NOMO-1 (cell line): ENCODE data around the gene WDFY4.

Source experiments
- DNase-seq, 2 experiments: peaks; one replicate each; lab custom pipeline; 2025; ENCODE audit not compliant: unreplicated experiment in 2 of 2; lab: John Stamatoyannopoulos, UW

Gene WDFY4

DNA sequence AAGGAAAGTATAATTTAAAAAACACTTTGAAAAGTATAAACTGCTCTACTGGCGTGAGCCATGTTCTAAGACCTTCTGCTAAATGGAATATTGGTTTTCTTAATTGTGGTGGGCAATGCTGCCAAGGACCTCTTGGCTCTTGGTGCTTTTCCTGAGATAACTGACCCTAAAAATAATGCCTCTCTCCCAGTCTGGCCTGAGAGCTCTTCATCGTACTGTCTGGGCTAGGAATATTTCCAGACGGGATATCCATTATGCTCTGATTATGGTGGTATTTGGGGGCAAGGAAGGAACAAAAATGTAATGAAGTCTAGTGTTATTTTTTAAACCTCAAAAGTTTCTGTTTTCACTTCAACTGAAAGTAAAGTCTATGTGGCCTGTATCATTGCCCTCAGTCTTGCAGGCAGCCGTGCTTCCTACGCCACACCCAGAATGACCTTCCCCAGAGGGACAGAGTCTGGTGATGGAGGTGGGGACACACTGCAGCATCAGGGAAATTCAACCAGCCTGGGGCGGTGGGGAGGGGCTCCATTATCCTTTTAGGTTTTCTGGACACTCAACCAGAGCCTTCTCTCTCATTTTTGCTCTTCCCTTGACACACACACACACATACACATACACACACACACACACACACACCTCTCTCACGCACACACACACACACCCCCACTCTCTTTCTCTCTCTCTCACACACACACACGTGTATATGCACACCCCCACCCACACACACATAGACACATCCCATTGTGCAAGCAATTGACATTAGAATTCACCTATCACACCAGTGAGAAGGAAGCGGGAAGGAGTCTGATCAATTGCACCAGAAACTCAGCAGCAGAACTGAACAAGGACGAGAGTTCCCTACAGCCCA, 155.4 kb downstream of the WDFY4 start:
- DNase-seq, result no peak

DNA sequence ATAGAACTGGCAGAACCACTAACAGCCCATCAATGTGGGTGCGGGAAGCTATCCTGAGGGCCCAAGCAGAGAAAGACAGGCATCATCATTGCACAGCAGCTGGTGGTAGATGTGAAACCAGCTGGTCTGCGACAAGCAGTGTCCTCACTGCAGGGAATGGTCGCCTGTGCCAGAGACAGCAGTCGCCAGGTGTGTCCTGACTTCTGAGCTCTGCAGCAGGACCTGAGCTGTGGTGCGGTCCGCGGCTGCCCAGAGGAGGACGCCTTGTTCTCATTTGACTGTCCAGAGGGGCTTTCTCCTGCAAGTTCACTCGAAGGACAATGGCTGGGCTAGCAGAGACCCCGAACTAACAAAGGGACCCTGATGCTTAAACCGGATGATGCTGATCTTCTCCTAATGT, 157.6 kb downstream of the WDFY4 start:
- no peak for DNase-seq

DNA sequence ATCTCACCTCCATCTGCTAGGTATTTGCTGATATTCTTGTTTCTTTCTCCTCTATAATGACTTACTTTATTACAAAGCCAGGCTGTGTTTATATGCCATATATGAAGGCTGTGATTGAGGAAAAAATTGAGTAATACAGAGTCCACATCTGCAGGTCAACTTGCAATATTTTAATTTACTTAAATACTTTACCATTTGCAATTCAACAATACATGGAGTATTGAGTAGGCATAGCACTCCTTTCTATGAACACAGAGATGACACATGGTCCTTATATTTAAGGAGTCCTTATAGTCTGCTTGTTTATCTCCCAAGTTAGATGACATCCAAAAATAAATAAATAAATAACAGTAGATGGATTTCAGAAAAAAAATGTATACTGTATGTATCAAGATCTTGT, 158.5 kb downstream of the WDFY4 start:
- no peak for DNase-seq

DNA sequence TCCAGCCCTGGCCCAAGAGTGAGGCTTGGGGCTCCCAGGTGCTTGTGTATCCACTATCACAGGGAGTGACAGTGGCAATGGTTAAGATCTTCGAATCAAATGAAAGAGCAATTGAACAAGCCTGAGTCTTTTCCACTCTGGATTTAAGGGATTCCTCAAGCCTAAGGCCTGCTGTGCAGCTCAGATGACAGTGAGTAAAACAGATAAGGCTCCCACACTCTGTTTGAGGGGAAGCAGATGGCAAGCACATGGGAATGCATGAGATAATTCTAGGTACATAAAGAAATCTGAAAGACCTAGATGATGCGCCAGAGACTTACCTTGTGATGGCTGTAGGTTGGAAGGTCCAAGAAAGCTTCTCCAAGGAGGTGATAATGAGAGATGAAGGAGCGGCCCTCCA, 159.9 kb downstream of the WDFY4 start:
- DNase-seq, result no peak

DNA sequence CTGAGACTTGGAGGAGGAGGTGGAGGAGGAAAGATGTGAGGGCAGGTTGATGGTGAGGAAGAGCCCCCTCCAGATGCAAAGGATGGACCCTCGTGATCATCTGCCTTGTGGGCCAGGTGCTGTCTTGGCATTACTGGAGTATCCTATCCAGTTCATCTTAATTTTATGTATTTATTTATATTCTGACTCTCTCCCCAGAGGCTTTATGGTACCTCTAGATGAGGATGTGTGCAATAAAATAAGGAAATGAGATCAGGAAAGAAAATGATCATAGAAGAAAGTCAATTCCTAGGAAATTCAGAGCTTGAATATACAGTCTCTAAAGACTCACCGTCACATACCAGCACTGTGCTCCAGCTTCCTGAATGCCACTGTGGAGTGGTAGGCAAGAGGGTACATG, 160.8 kb downstream of the WDFY4 start:
- no peak for DNase-seq

DNA sequence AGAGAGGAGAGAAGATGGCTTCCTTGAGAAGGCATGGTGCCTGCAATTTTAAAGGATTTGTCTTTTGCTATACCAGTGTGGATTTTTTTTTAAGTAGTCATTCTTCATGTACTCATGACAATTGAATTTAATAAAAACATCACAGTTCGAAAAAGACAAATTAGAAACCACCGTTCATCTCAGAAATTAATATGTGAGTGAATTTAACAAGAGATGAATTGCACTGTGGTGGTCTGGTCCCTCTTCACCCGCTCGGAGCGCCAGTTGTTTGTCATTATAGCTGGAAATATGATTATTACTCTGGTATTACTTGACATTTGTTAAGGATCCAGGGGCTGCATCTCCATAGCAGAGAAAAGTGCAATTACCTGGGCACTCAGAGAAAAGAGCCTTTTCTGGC, 163.0 kb downstream of the WDFY4 start:
- no peak for DNase-seq

DNA sequence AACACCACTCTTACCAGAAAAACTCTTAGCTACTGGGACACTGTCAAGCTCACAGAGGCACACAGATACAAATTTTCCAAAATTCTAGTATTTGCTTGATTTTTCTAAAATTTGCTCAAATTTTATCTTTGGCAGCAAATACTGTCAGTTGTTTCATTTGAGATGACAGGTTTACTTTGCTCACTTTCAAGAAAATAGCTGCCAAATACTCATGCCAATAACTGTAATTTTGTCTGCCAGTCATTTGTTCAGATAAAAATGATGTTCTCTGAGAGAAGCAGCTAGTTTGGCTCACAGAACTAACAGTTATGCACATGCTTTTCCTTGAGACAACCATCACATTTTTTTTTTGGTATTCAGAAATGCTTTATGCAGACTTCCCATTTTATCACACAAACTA, 172.2 kb downstream of the WDFY4 start:
- no peak for DNase-seq

DNA sequence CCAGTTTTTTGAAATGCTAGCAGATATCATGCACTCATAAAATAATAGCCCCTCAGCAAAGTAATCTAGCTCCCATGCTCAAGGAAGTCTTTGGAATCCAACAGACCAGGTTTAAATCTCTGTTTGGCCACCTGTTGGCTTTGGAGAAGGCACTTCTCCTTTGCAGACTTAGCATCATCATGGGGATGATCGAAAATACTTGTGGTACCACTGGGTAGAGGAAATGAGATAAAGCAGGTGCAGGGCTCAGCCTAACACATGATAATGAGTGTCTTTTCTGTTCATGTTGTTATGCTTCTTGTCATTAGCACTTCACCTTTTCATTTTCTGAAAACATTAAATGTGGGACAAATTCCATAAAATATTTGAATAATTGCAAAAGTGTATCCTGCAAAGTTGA, 187.6 kb downstream of the WDFY4 start:
- no peak for DNase-seq

DNA sequence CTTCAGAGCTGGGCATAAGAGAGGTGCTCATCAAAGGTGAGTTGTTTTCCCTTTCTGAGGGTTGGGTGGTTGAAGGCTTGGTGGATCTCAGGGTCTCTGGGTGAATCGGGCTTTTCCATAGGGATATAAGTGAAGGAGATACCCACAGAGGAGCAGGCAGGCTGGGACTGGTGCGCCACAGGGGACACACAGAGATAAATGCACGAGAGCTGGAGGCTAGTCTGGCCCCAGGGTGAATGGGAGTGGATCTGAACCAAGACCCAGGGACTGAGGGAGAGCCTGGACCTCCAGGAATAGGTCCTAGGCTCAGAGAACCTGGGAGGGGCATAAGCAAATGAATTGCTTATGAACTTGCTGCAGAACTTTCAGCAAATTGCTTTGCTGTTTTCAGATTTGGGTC, 193.4 kb downstream of the WDFY4 start:
- no peak for DNase-seq

DNA sequence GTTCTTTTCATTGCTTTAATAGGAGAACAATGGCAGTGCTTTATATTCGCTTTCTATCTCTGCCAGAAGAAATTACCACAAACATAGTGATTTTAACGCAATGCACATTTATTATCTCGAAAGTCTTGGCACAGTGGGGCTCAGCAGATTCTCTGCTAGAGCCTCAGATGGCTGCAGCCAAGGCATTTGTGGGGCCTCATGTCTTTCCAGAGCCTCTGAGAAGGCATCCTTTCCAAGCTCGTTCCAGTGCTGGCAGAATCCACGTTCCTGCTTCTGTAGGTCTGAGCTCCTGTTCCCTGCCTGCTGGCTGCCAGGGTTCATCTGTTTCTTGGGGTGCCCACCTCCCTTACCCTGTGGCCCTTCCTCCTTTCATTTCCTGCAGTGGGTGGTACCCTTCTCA, 194.8 kb downstream of the WDFY4 start:
- DNase-seq, result no peak

DNA sequence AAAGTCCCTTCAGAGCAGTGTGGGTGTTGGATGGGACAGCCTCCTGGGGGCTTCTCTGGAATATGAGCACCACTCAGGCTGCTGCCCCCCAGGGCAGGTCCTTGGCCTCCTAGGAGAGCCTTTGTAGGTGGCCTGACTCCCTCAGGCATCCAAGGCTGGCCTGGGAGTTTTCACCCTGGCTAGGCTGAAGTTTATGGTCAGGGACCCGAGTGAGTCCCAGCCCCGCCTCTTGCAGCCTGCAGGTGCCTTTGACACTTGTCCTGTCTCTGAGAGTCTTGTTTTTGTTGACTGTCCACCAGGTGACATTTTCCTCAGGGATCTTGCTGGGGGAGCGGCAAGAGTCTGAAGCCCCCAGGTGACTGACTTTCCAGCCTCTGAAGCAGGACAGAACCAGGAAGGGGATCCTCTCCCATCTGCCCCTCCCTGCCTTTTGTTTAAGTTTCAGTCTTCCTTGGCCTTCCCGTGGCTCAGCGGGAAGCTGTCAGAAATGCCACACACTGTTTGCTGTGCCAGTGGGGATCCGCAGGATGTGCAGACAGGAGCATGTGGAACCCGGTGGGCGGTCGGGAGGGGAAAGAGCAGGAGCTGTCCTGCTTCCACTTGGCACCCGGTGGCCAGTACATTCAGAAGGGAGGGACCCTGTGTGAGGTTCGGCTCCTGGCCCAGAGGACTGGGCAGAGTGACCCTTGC, 195.5 kb downstream of the WDFY4 start:
- DNase-seq, result no peak

DNA sequence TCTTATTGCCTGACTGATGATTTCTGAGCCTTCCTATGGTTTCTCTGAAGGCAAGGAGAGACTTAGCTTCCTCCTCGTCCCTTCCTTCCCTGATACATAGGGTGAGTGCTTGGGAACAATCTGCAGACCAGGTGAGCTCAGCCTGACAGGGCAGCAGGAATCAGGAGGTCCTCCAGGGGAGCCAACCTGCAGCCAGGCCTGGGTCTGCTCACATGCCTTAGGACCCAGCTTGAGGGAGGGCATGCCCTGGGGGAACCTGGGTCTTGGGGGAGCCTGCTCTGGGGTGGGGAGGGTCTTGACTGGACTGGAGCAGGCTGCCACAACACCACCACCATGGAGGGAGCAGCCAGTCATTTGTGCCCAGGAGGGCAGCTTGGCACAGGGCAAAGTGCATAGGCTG, 197.3 kb downstream of the WDFY4 start:
- DNase-seq, result no peak

DNA sequence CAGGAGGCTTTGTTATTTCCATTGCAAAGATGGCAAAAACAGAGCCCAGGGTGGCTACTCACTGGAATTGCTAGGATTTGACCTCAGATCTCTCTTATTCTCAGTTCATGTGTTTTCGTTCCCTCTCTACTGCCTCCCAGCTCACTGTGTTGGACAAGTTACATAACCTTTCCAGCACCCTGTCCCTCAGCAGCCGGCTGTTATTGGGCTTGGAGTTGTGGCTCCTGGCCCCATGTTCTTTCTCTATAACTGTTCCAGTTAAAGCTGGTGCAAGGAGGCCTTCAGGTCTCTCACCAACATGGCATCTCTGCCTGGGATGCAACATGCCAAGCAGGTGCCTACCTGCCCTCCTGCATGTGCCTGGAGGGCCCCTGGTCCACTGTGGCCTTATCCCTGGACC, 198.2 kb downstream of the WDFY4 start:
- DNase-seq, result no peak

DNA sequence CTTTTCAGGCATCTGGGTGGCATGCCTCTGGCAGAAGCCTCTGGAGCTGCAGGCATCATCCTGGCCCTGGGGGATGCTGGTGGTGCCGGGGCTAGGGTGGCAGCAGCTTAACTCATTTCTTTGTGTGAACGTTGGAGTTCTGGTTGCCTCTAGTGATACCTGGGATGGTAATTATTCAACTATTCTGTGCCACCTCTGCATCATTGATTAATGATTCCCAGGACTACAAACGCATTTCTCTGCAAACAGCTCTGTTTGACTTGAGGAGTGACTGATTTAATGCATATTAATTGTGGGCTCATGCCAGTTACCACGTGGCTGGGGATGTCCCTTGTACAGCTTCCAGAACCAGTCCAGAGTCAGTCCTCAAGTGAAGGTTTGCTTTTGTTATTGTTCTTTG, 199.0 kb downstream of the WDFY4 start:
- no peak for DNase-seq

DNA sequence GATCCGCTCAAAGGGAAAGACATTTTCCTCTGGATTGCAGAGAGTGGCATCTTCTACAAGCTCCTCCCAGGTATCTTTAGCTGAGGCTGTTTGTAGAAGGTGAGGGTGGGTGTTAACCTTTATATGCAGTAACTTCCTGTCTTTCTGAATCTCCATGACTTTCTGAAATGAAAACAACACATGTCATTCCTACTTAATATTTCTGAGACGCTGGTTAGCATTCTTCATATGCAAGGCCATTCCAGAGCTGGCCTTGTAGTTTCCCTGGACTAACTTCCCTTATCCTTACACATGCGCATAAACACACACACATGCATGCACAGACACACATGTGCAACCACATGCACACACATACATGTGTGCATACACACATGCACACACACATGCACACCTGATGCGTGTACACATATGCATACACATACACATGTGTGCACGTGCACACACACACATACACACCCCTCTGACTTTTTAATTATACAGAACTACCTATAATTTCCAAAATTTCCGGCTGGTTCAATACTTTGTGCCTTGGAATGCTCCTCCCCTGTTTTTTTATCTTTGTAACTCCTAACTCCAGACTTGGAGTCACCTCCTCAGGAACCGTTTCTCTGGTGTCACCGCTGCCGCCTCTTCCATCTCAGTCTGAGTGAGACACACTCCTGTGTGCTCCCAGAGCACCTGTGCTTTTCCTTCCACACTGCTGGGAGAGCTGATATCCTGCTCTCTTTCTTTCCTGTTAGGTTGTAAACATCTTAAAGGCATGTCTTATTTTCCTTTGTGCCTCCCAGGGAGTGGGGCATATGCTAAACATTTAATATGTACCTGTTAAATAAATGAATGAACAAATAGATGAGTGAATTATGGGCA, 199.7 kb downstream of the WDFY4 start:
- DNase-seq, result no peak

DNA sequence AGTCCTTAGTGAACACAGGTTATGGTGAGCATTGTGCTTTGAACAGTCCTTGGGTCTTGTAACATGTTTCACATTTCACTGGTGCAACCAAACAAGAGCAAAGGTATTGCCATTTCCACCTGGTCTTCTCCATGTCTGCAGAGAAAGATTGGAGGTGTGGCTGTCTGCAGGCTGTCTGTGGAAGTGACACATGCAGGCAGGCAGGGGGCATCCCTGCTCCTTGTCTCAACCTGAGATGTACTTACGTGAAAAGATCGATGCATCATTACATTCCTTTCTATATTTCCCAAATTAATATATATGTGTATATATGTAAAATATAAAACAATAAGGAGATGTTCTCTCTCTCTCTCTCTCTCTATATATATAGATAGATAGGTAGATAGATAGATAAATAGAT, 200.7 kb downstream of the WDFY4 start:
- no peak for DNase-seq

DNA sequence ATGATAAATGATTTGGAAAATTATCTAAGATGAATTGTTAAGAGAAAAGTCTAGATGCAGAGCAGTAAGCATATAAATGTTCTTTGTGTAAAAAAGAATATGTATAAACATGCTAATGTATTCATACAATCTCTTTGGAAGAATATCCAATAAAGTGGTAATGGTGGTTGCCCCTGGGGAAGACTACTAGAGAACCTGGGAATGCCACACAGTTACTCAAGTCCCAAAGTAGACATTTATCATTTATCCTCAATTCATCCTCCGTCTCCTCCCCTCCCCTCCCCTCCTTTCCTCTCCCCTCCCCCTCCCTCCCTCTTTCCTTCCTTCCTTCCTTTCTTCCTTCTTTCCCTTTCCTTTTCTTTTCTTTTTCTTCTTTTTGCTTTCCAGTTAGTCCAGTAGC, 203.3 kb downstream of the WDFY4 start:
- no peak for DNase-seq

DNA sequence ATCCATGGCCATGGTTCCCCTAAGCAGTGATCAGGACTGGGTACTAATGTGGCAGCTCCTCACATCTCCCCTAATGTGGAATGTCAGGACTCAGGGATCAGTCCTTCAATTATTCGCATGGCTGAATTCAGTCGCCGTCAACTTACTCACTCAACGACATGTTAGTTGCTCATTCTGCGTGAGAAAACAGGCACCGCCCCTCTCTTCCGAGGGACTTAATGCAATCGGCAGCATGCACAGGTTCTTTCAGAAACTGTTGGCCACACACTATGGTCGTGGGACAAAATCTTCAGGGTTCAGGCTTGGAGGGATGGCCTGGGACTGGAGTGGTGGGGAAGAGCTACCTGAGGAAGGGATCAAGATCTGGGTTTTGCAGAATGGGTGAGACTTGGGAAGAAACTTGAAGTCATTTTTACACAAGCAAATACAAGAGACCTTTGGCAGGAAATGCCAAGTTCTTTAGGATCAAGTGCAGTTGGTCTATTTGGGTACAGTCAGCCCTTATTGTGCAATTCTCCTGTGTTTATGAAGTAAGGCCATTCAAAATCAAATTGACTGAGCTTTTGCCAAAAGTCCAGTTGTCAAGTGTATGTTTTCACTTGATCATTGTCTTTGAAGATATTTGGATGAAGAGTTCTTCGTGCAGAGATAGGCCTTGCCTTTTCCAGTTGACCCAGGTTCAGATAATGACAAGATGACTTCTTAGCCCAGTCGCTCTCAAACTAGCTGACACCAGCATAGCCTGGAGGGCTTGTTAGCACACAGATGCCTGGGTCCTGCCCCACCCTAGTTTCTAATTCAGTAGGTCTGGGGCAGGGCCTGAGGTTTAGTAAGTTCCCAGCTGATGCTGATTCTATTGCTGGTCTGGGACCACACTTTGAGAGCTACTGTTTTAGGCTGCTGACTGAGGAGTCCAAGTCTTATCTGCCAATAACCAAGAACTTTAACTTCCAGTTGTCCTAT, 206.5 kb downstream of the WDFY4 start:
- DNase-seq, result no peak

DNA sequence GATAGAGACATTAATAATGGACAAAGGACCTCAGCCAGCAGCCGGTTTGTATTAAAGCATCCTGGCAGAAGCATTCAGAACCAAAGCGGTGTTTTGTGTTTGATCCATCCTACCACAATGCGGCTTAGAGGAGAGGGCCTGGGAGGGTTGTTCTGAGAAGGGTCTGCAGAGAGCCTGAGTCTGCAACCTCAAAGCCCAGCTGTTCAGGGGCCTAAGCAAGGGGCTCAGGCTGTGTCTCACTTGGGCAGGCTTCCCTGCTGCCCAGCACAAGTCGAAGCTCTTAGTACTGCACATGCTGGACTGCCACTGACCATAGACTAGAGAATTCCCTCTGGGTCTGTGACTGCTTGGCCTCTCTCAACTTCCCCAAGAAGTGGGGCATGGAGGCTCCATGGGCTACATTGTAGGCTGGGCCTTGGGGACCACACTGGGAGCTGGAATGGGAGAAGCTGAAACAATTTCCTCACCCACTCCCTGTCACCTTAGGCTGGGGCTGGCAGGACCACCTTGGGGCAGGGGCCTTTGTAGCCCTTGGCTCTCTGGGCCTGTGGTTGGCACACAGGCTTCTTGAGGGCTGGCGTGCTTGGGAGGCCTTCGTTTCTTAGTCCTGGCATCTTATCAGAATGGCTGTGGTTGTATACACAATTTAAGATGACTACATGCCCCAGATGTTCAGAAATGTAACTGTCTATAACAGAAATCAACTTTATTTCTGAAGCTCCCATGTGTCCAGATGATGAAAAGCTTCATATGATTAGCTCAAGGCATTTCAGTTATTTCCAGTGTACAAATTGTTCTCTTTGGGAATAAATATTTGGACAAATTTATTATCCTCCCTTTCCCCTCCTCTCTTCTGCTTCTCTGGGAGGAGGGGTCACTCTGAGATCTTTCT, 210.5 kb downstream of the WDFY4 start:
- no peak for DNase-seq
